CD4-positive, alpha-beta T cell treated with Interleukin-17A for 4 hours (primary cell): ENCODE measurements around the gene KIAA1671.

Experiments
- DNase-seq: peaks from one replicate; pipeline ENCODE4 v3.0.0-alpha.2; 2020; ENCODE audit warnings: mixed read lengths

Gene KIAA1671

DNA sequence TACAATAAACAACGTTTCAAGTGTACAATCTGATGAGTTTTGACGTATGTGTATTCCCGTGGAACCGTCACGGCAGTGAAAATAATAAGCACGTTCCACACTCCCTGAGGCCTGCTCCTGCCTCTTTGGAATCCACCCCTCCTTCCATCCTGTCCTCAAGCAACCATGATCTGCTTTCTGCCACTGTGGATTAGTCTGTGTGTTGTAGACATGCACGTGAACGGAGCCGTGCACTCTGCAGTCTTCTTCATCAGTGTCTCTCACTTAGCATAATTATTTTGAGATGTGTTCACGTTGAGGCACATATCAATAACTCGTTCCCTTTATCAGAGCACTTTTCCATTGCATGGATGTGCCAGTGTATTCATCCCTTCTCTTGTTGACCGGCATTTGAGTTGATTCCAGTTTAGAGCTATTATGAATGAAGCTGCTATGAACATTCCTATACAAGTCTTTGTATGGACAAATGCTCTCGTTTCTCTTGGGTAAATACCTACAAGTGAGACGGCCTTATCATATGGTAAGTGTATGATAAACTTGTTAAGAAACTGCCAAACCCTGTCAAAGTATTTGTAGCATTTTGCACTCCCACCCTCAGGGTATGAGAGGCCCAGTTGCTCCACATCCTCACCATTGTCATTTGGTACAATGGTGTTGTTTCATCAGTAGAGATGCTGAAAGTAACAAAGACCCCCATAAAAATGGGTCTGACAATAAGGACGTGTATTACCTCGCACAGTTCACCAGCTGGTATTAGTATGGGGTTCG, 144.3 kb downstream of the KIAA1671 start:
- no peak for DNase-seq

DNA sequence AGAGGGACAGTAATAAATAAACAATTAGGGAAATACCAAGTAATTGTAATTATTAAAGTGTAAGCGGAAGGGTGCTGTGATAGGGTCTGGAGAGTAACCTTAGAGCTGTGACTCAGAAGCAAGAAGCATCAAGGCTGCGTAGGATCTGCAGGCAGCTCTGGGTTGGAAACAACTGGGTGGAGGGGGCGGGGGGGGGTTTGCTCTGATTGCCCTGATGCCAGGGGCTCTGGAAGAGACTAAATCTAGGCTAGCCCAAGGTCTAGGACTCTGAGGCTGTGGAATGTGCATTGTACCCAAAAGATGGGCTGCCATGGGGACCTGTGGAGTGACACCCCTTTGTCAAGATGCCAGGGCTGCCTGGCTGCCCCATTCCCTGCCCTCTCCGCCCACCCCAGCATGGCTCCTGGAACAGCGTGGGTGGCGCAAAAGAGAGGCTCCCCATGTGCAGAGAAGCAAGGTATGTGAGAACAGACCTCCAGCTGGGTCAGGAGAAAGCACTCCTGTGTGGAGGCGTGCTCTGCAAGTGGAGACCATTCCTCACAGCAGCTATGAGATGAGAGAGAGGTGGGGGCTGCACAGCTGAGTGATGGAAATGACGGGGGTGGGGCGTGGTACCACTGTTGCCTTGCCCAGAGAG, 146.0 kb downstream of the KIAA1671 start:
- DNase-seq = no peak

DNA sequence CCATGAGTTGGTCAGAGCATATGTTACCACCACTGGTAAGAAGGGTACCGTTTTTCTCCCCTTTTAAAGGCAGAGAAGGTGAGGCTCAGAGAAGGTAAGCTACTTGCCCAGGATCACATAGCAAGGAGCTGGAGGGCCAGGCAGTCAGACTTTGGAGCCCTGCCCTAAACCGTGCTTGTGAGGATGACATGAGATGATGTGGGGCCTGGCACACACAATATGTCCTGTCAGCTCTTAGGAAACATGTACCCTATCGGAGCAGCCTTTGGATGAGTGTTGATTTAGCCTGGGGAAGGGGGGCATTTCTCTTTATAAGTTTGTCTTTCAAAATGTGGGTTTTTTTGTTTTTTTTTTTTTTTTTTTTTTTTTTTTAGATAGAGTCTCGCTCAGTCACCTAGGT, 146.7 kb downstream of the KIAA1671 start:
- no peak for DNase-seq

DNA sequence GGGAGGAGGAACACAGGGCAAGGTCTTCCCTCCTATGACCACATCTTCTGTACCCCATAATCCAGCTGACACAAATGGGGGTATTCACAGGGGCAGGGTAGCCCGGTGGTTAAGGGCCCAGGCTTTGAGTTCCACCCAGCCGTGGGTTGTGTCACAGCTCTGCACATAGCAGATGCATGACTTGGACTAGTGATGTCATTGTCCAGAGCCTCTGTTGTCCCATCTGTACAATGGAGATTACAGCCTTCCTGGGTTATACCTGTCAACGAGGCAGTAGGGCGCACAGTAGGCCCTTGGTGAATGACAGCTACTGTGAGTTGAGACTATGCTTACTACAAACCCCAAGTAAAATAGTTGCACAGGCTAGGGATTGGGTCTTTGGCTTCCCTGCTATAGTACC, 147.9 kb downstream of the KIAA1671 start:
- no peak for DNase-seq

DNA sequence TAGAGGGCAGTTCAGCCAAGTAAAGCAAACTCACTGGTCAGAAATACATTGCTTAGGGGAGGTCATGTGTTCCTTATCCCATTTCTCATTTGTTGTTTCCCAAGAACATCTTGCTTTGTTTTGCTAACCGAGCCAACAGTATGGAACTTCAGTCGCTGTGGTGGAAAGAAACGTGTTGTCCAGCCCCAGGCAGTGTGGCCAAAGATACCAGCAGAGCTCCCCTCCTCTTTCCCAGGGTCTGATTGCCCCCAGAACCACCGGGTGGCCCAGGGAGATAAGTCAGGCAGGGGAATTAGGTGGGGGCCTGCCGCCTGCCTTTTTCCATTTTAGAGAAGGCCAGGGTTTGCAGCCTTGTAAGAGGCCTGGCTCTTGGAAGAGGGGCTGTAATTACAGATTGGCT, 148.4 kb downstream of the KIAA1671 start:
- DNase-seq = no peak

DNA sequence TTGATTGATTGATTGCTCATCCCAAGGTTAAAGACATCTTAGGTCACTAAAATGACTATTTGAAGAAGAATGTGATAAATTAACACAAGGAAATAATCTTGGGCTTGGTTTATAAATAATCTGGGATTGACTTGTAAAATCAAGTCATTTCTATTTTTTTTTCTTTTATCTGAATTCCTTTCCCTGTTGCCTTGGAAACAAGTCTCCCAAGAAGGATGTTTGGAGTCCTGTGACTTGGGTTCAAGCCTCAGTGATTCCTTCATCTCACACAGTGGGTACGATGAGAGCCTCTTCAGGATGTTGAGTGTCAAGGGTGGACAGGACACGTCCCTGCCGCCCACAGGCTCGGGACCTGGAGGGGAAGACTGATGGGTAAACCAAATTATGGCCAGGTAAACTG, 149.0 kb downstream of the KIAA1671 start:
- DNase-seq = no peak

DNA sequence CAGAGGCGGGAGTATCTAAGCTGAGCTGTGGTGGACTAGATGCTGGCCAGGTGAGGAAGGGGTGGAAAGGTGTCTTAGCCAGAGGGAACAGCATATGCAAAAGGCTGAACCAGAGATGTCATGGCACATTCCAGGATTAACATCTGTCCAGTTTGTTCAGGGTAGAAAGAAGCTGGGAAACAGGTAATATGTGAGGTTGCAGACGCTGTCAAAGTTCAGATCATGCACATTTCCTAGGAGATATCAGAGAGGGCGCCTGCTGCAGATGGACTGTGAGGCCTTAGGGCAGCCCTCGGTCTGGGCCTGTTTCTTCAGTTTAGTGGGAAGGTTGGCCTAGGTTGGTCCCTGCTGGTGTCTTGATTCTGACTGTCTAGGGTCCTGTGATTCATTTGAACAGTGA, 149.5 kb downstream of the KIAA1671 start:
- DNase-seq = no peak

DNA sequence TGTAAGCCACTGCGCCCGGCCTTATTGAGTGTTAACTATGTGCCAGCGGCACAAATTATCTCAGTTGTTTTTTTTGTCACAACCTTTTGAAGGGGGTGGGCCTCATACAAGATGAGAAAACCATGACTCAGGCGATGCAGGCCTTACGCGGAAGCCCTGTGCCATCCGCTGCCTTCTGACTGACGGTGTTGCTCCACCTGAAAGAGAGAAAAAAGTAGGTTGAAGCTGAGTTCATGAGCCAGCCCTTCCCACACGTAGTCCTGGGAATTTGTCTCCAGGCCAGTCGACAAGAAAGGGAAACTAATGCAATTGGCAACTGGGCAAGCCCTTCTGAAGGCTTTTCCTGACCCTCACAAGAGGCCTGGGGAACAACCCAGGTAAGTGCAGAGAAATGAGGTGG, 150.2 kb downstream of the KIAA1671 start:
- DNase-seq = no peak

DNA sequence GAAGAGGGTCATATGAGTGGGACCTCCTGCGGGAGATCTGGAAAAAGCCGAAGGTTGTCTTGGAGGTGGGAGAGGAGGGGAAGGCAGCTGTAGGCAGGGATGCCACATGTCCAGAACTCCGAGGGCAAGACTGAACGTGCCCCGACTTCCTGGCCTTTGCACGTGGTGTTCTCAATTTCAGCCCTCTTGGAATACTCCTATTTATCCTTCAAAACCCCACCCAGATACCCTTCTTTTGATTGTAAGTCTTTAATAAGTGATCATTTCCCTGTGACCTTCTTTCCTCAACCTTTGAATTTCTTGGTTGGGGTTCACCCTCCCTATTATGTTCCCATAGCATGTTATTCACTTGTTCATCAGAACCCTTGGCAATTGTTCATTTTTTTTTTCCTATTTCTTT, 151.9 kb downstream of the KIAA1671 start:
- no peak for DNase-seq

DNA sequence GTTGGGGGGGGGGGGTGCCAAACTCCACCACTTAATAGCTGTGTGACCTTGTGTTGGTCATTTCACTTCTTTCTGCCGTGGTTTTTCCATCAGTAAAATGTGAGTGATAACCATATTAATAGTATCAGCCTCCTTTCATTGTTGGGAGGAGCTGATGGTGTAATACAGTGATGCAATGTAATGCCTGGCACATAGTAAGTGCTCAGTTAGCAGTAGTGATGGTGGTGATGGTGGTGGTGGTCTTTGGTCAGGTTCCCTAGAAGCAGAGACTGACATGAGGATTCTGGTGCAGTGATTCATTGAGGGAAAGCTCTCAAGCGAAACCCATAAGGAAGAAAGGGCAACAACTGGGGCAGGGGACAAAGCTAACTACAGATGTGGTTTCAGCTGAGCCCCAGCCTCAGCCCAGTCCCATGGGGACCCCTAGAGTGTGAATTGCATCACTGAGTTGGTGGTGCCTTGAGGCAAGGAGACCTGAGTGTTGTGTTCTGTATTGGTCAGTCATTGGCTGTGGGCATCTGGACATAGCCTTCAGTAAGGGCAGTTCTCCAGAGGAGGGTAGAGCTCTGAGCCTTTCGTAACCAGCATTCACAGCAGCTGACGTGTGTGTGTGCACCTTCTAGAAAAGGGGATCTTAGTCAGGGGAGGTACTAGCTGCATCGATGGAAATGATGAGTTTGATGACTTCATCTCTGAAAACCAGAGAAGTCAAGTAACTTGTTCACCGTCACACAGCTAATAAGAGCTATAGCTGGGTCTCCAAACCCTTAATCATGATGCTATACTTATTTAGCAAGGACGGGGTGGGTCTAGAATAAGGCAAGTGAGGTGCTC, 153.5 kb downstream of the KIAA1671 start:
- DNase-seq = no peak

DNA sequence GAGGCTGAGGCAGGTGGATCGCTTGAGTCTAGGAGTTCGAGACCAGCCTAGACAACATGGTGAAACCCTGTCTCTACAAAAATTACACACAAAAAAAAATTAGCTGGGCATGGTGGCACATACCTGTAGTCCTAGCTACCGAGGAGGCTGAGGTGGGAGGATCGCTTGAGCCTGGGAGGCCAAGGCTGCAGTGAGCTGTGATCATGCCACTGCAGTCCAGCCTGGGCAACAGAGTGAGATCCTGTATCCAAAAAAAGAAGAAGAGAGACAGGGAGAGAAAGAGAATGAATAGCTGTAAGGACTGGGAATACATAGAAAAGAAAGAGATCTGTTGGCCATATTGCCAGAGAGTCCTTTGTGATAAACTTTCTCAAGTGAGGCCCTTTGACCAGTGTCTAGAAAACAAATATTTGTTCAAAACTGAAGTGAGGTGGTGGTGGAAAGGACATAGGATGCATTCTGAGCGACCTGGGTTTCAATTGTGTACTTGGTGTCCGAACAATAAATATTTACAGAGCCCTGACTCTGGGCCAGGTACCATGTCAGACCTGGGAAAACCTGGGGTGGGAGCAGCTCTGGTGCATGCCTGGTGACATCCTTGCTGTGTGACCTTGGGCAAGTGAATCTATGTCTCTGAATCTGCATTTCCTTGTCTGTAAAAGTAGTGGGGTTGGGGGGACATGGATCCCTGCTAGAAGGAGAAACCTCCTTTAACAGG, 157.5 kb downstream of the KIAA1671 start:
- no peak for DNase-seq

DNA sequence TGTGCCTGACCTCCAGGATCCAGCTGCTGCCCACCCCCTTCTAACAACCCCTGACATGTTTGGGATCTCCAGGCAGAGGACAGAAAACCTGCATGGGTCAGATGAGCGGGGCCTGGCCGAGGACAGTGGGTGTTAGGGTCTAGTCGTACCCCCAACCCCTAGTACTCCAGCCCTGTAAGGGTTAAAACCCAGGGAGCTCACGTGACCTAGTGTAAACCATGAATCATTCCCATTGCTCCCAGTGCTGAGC, 158.0 kb downstream of the KIAA1671 start:
- DNase-seq = no peak

DNA sequence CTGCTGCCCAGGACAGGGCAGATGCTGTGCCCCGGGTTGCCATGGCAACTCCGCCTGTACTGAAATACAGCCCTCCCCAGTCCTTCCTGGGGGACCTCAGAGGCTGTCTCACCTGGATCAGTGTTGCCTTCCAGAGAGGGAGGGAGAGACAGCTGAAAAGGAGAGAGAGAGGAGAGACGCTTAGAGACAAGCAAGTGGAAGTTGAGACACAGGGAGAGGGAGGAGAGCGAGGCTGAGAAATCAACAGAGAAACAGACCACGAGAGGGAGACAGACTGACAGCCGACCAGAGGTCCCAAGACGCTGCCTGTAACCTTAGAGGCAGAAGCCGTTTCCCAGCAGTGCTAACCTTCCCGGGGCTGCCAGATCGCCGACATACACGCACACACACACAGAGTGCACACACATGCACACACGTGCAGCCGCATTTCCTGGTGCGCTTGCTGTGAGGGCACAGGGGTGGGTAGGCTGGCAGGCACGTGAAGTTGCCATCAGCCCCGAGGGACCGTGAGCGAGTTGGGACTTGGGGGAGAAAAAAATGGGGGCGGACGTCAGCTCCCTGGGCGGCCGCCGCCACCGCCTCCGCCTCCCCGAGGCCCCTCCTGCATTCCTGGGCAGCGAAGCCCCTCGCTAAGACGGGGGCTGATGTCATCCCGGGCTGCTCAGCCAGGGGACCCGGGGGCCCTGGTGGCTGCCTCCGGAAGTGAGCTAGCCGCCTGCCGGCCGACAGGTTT, 158.5 kb downstream of the KIAA1671 start:
- DNase-seq = peak; percentile 71

DNA sequence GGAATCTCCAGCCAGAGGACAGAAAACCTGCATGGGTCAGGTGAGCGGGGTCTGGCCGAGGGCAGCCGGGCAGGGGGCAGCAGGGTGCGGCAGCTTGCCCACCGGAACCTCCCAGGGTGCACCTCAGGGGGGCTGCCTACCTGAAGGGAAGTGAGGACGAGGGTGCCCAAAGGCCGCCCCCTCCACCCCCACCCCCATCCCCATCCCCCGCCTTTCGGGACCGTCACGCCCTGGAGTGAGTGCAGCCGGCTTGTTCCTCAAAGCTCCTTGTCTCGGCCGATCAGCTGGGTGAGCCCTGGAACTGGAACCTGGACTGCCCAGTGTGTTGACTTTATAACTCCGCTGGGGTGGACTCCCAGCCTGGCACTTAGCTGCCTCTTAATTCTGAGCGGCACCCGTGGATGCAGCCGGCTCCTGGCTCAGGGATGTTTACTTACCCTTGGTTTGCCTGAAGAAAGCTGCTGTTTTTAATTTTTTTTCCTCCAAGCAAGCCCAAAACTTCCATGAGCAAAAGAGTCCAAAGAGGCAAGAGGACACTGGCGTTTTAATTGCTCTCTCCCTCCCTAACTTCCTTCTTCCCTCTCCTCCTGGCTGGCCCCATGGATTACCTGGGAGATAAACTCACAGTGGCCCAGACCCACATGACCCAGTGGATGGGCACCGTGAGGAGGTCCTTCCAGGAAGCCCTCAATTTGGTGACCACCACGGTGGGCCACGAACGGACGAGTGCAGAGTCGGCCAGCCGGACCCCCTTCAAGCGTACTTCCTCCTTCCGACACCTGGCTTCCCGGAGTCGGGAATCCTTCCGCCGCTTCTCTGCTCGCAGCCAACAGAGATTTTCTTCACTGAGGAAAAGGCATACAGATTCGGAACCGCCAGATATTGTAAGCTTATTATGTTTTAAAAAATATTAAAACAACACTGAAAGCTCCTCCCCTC, 159.3 kb downstream of the KIAA1671 start:
- DNase-seq = peak; percentile 33

DNA sequence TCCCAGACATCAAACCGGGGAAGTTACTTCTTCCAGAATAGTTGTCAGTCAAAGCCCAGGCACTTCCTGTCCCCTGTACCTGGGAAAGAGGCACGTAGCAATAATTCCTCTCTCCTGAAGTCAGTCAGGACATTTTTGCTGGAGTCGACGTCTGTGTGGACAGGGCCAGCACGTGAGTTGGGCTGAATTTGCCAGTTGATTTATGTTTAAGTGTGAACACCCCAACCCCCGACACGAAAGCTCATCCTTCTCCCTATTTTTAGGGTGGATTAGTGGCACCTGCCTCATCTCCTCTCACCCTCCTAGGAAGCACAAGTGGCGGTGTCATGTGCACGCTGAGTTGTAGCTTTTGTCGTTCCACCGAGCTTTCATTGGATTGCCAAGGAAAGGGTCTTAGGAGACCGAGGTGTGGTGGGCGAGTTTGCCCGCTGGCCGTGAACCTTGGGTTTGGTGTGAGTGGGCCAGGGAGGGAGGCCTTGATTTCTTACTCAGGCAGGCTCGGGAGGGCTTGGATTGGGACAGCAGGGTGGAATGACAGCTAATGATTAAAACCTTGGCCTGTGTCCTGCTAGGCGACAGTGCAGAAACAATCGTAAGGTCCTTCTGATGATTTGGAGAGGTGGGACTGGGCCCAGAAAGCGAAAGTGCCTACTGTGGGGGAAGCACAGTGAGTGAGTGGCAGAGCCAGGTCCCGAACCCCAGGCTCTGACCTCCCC, 160.2 kb downstream of the KIAA1671 start:
- DNase-seq = no peak

DNA sequence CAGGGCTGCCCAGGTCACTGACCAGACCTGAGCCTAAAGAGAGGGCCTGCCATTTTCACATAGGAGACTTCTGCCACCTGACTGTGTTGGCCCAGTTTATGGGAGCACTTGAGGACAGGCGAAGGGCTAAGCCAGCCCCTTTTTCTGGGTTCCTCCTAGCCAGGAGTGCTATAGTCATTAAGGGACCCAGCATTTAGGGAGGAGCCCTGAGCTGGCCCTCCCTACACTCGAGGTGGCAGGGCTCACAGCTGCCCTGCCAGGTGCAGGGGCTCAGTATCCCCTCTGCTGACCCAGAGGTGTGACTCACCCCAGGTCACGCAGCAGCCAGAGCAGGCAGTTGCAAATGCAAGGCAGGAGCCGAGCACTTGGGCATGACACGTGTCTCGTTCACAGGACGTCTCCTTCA, 160.8 kb downstream of the KIAA1671 start:
- peak; percentile 6 for DNase-seq

DNA sequence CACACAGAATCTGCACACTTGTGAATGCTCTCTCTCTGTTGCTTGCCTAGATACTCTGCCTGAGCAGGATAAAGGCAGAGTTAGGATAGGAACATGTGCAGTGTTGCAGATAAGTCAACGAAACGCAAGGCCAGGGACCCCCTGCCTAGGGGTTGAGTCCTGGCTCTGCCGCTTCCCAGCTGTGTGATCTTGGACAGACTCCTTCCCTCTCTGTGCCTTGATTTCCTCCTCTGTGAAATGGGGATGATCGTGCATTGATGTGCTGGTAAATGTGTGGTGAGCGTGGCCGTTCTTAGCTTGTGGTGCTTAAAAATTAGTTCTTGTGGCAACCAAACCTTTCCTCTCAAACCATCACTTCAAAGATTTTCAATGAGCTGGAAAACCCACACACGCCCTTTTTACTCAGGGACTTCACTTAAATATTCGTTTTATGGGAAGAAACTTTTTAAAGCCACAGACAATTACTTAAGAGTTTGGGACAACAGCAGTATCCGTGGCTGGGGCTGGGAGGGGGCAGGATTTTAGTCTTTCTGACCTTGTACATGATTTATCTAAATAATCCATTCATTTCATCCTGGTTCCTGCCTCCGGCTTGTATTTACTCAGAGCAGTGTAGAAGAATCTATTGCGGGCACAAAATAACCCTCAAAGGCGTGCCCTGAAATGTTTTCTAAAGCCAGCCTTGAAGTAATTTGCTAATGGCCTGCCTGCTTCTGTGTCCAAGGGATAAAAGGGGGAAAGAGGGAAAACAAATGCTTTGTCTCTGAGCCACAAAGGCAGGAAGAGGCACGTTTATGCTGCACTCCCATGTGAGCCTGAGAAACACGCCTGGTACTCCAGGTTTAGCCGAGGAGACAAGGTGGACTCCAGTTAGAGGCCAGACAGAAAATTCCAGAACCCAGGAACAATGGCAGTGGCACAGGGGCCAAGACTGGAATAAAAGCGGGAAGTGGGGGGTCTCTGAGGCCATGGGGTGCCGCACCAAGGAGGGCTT, 162.2 kb downstream of the KIAA1671 start:
- DNase-seq = no peak

DNA sequence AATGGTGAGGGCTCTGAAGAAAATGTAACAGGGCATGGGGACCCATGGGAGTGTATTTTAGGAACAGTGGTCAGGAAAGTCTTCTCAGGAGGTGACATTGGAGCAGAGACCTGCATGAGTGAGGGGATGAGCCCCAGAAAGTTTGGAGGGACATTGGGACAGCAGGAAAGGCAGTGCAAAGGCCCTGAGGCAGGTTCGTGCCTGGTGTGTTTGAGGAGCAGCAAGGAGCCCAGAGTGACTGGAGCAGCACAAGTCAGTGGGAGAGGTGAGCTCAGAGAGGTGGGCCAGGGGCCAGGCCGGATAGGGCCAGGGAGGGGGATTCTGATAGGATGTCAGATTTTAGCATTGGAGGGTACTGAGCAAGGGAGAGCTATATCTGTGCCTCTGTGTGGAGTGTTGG, 167.1 kb downstream of the KIAA1671 start:
- no peak for DNase-seq

DNA sequence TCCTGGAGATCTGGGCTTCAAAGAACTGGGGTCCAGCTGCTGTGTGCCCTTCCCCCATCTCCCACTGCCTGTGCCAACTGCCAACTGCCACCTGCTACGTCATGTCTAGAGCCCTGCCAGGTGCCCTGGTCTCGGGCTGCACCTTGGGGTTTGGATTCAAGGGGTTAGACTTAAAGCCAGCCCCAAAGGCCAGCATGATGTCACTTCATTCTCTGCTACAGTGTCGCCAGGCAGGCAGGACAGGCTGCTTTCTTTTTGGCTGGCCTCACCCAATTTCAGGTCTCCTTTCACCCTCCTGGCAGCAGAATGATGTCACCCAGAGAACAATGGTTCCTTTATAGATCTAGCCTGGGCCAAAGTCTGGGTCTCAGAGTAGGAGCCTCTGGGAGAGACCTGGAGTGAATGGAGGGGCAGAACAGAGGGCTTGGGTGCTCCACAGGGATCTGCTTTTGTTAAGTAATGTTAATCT, 167.6 kb downstream of the KIAA1671 start:
- no peak for DNase-seq
